ENCODE measurements around the gene ATXN1L.
"Not testable (repeated sequence)": the region's sequence is repeated elsewhere in the genome, so short reads cannot be mapped to it uniquely, and the experiment has no call there.

Gene ATXN1L

DNA sequence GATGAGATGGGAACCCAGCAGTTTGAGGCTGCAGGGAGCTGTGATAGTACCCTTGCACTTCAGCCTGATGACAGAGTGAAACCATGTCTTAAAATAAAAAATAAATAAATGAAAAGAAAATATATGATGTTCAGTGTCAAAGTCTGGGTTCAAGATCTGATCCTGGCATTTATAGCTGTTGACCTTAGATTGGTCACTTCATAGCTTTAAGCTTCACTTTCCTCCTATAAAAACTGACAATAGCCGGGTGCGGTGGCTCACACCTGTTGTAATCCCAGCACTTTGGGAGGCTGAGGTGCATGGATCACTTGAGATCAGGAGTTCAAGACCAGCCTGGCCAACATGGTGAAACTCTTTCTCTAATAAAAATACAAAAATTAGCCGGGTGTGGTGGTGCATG is 43.4 kb downstream of the ATXN1L start:
- peaks cover 18% of the 10 kb centered on the region for H3K4me1 Mint-ChIP-seq (ENCODE audit: low read depth)
- no peak overlapping the region for H3K4me3 Mint-ChIP-seq
- H3K27ac Mint-ChIP-seq: no peak overlapping the region
- H3K9me3 Mint-ChIP-seq: no peaks in the 10 kb centered on the region
- peaks cover 5% of the 10 kb centered on the region for H3K36me3 Mint-ChIP-seq (ENCODE audit: low read depth)
- intact Hi-C loops (cut with micrococcal nuclease): loop anchor here (10.0 kb wide), 1 partner anchor 206 kb away; the partner anchor contains the start of genes DHX38 and TXNL4B
- no peaks in the 10 kb centered on the region for H3K27me3 Mint-ChIP-seq

GRCh38 chr16:71893888-71894228 is 48.1 kb downstream of the ATXN1L start:
- intact Hi-C loops (cut with micrococcal nuclease): no loop called here
- Mint-ChIP-seq H3K9me3 (no peaks in the 10 kb centered on the region), H3K27me3 (no peaks in the 10 kb centered on the region), H3K27ac (peak overlapping the region; percentile 98), H3K36me3 (ENCODE audit: low read depth) (peaks cover 37% of the 10 kb centered on the region), H3K4me3 (peak overlapping the region; percentile 91), H3K4me1 (ENCODE audit: low read depth) (peaks cover 27% of the 10 kb centered on the region)

- Mint-ChIP-seq H3K36me3 (ENCODE audit: low read depth) (peaks cover 37% of the 10 kb centered on the region), H3K27me3 (no peaks in the 10 kb centered on the region), H3K9me3 (no peaks in the 10 kb centered on the region), H3K27ac (peak overlapping the region; percentile 98), H3K4me3 (peak overlapping the region; percentile 91), H3K4me1 (ENCODE audit: low read depth) (peaks cover 27% of the 10 kb centered on the region)
- intact Hi-C loops (cut with micrococcal nuclease): no loop called here
Observed at GRCh38 chr16:71894229-71894920, 48.6 kb downstream of the ATXN1L start.

GRCh38 chr16:71894921-71895678 is 49.3 kb downstream of the ATXN1L start, which contains the start of gene IST1:
IST1 (plus strand) TSS chr16:71895531; CDS start chr16:71915641, 20,110 bp downstream.
- peaks cover 30% of the 10 kb centered on the region for H3K4me1 Mint-ChIP-seq (ENCODE audit: low read depth)
- H3K4me3 Mint-ChIP-seq: peak within 1 kb of the TSS; percentile 91
- H3K27ac Mint-ChIP-seq: peak within 1 kb of the TSS; percentile 98
- H3K27me3 Mint-ChIP-seq: no peaks in the 10 kb centered on the region
- intact Hi-C loops (cut with micrococcal nuclease): loop anchor here (1.0 kb wide), 1 partner anchor 11 kb away; the partner anchor contains the start of gene ZNF821
- H3K36me3 Mint-ChIP-seq (ENCODE audit: low read depth): peaks cover 37% of the 10 kb centered on the region
- no peaks in the 10 kb centered on the region for H3K9me3 Mint-ChIP-seq

- Mint-ChIP-seq H3K36me3 (ENCODE audit: low read depth) (peaks cover 37% of the 10 kb centered on the region), H3K9me3 (no peaks in the 10 kb centered on the region), H3K4me1 (ENCODE audit: low read depth) (peaks cover 33% of the 10 kb centered on the region), H3K27ac (peak overlapping the region; percentile 98), H3K4me3 (peak overlapping the region; percentile 91), H3K27me3 (no peaks in the 10 kb centered on the region)
- intact Hi-C loops (cut with micrococcal nuclease): loop anchor here (1.0 kb wide), 2 partner anchors 12 to 87 kb away; partner anchors contain the start of gene ZNF821
Observed at GRCh38 chr16:71895679-71896365, 50.0 kb downstream of the ATXN1L start.

DNA sequence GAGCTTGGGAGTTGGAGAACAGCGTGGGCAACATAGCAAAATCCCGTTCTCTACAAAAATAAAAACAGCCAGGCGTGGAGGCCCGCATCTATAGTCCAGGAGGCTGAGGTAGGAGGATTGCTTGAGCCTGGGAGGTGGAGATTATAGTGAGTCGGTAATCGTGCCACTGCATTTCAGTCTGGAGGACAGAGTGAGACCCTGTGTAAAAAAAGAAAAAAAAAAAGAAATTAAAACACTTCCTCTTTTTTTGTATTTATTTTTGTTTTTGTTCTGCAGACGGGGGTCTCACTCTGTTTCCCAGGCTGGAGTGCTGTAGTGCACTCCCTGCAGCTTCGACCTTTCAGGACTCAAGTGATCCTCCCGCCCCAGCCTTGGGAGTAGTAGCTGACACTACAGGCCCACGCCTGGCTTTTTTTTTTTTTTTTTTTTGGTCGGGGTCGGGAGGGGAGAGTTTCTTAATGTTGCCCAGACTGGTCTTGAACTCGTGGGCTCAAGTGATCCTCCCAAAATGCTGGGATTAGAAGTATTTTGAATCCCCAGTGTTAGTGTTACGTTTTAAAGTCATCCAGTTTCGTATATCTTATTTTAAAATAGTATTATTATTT is 51.1 kb downstream of the ATXN1L start:
- Mint-ChIP-seq H3K27me3 (no peaks in the 10 kb centered on the region), H3K4me3 (peak overlapping the region; percentile 74), H3K9me3 (no peaks in the 10 kb centered on the region), H3K27ac (peak overlapping the region; percentile 98), H3K4me1 (ENCODE audit: low read depth) (peaks cover 40% of the 10 kb centered on the region), H3K36me3 (ENCODE audit: low read depth) (peaks cover 37% of the 10 kb centered on the region)
- intact Hi-C loops (cut with micrococcal nuclease): loop anchor here (1.0 kb wide), 1 partner anchor 88 kb away; no protein-coding TSS in a partner anchor

GRCh38 chr16:71899171-71899570 is 53.4 kb downstream of the ATXN1L start:
- intact Hi-C loops (cut with micrococcal nuclease): no loop called here
- Mint-ChIP-seq H3K9me3 (no peaks in the 10 kb centered on the region), H3K36me3 (ENCODE audit: low read depth) (peaks cover 51% of the 10 kb centered on the region), H3K27ac (peak overlapping the region; percentile 82), H3K4me1 (ENCODE audit: low read depth) (peaks cover 51% of the 10 kb centered on the region), H3K27me3 (no peaks in the 10 kb centered on the region), H3K4me3 (peak overlapping the region; percentile 40)

DNA sequence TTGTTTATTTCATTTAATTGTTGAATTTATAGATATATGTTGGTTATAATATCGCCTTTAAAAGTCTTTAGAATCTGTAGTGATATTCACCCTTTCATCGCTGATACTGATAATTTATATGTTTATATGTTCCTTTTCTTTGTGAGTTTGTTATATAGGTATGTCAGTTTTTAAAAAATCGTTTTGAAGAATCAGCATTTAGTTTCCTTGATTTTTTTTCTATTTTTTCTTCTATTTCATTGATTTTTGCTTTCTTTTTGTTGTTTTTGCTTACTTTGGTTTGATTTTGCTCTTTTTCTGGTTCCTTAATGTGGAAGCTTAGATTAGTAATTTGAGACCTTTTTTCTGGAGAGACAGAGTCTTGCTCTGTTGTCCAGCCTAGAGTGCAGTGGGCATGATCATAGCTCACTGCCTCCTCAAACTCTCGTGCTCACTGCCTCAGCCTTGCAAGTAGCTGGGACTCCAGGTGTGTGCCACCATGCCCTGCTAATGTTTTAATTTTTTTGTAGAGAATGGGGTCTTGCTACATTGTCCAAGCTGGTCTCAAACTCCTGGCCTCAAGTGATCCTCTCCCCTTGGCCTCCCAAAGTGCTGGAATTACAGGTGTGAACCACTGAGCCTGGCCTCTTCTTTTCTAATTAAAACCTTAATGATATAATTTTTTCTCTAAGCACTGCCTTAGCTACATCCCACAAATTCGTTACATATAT is 57.0 kb downstream of the ATXN1L start:
- Mint-ChIP-seq H3K27me3 (no peaks in the 10 kb centered on the region), H3K27ac (peak overlapping the region; percentile 49), H3K36me3 (ENCODE audit: low read depth) (peaks cover 57% of the 10 kb centered on the region), H3K9me3 (no peaks in the 10 kb centered on the region), H3K4me1 (ENCODE audit: low read depth) (peaks cover 66% of the 10 kb centered on the region), H3K4me3 (no peak overlapping the region)
- intact Hi-C loops (cut with micrococcal nuclease): no loop called here

- Mint-ChIP-seq H3K36me3 (ENCODE audit: low read depth) (peaks cover 60% of the 10 kb centered on the region), H3K4me3 (no peak overlapping the region), H3K4me1 (ENCODE audit: low read depth) (peaks cover 66% of the 10 kb centered on the region), H3K27me3 (no peaks in the 10 kb centered on the region), H3K9me3 (no peaks in the 10 kb centered on the region), H3K27ac (no peak overlapping the region)
- intact Hi-C loops (cut with micrococcal nuclease): no loop called here
Observed at GRCh38 chr16:71903608-71904007, 57.8 kb downstream of the ATXN1L start.

DNA sequence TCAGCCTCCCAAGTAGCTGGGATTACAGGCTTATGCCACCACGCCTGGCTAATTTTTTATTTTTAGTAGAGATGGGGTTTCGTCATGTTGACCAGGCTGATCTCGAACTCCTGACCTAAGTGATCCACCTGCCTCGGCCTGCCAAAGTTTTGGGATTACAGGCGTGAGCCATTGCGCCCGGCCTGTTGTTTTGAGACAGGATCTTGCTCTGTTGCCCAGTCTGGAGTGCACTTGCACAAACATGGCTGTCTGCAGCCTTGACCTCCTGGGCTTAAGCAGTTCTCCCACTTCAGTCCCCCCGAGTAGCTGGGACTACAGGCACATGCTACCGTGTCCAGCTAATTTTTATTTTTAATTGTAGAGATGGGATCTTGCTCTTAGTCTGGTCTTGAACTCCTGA is 58.5 kb downstream of the ATXN1L start:
- Mint-ChIP-seq H3K4me3 (no peak overlapping the region), H3K27ac (no peak overlapping the region), H3K4me1 (ENCODE audit: low read depth) (peaks cover 72% of the 10 kb centered on the region)

DNA sequence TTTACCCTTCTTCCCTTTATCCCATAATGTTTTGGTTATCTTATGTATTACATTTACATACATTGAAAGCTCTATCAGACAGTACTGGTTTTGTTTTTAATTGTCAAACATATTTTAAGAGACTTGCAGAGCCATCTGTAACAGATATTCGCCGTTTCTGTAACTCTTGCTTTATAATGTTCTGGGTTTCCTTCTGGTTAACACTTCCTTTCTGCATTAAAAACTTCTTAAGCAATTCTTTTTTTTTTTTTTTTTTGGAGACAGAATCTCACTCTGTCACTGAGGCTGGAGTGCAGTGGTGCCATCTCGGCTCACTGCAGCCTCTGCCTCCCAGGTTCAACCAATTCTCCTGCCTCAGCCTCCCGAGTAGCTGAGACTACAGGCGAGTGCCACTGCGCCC is 60.0 kb downstream of the ATXN1L start:
- H3K36me3 Mint-ChIP-seq (ENCODE audit: low read depth): peaks cover 75% of the 10 kb centered on the region
- H3K9me3 Mint-ChIP-seq; H3K27ac Mint-ChIP-seq; H3K4me3 Mint-ChIP-seq; intact Hi-C loops (cut with micrococcal nuclease); H3K27me3 Mint-ChIP-seq: not testable (repeated sequence)
- H3K4me1 Mint-ChIP-seq (ENCODE audit: low read depth): peaks cover 67% of the 10 kb centered on the region

More for the DNA sequence above, 58.5 kb downstream of the ATXN1L start:
- peaks cover 65% of the 10 kb centered on the region for H3K36me3 Mint-ChIP-seq (ENCODE audit: low read depth)
- no peaks in the 10 kb centered on the region for H3K9me3 Mint-ChIP-seq
- intact Hi-C loops (cut with micrococcal nuclease): no loop called here
- no peaks in the 10 kb centered on the region for H3K27me3 Mint-ChIP-seq

Measured in dendritic cell treated with granulocyte-macrophage colony-stimulating factor and Interleukin-4, amounts not matched to agents 40 ng/mL and 50 ng/mL, for 4 days (primary cell).